SK-N-SH treated with all-trans-retinoic acid at 6 μM for 48 hours (cell line): ENCODE results near the gene ZPLD1.

Experiments
- ARNTL ChIP-seq: fragments of 450-650 bp; formaldehyde crosslinking; IDR thresholded peaks from 2 replicates; pipeline ENCODE4 v1.5.0; 2020; ENCODE audit warnings: low read depth, mild to moderate bottlenecking, moderate library complexity, borderline replicate concordance
- CSRNP3 ChIP-seq: fragments of 250-450 bp; sonication (Bioruptor Pico); IDR thresholded peaks from 2 replicates; pipeline ENCODE4 v1.5.1; 2021; ENCODE audit warnings: mild to moderate bottlenecking, moderate library complexity
- GLIS3 ChIP-seq: fragments of 250-450 bp; sonication (Bioruptor Pico); IDR thresholded peaks from 2 replicates; pipeline ENCODE4 v1.5.0; 2020; ENCODE audit warnings: mild to moderate bottlenecking, moderate library complexity
- ISL1 ChIP-seq: fragments of 250-450 bp; sonication (Bioruptor Pico); IDR thresholded peaks from 2 replicates; pipeline ENCODE4 v2.1.2; 2022; ENCODE audit warnings: mild to moderate bottlenecking, moderate library complexity
- PPARA ChIP-seq: fragments of 250-450 bp; sonication (Bioruptor Pico); IDR thresholded peaks from 2 replicates; pipeline ENCODE4 v1.5.0; 2020; ENCODE audit warnings: mild to moderate bottlenecking, borderline replicate concordance
- RARB ChIP-seq: fragments of 250-450 bp; sonication (Bioruptor Pico); IDR thresholded peaks from 2 replicates; pipeline ENCODE4 v1.8.0; 2021; ENCODE audit warnings: mild to moderate bottlenecking, moderate library complexity
- TOX ChIP-seq: fragments of 250-450 bp; sonication (Bioruptor Pico); IDR thresholded peaks from 2 replicates; pipeline ENCODE4 v1.8.0; 2021; ENCODE audit warnings: mild to moderate bottlenecking, moderate library complexity, borderline replicate concordance
- TSHZ2 ChIP-seq: fragments of 250-450 bp; sonication (Bioruptor Pico); IDR thresholded peaks from 2 replicates; pipeline ENCODE4 v1.5.0; 2020; ENCODE audit warnings: mild to moderate bottlenecking, moderate library complexity
- ZFP3 ChIP-seq: fragments of 250-450 bp; sonication (Bioruptor Pico); IDR thresholded peaks from 2 replicates; pipeline ENCODE4 v1.5.0; 2020; ENCODE audit warnings: mild to moderate bottlenecking, moderate library complexity

- TF ChIP-seq RARB (CRISPR knock-in tag) (no peak), ISL1 (CRISPR knock-in tag) (no peak), PPARA (CRISPR knock-in tag) (no peak), ZFP3 (CRISPR knock-in tag) (no peak), GLIS3 (CRISPR knock-in tag) (no peak), TSHZ2 (no peak), TOX (CRISPR knock-in tag) (no peak), CSRNP3 (no peak), ARNTL (CRISPR knock-in tag) (no peak)
These were observed 38.8 kb downstream of the ZPLD1 start for GRCh38 chr3:102473648-102474047.
